ENCODE results near the gene KANSL1.

The KANSL1 gene

DNA sequence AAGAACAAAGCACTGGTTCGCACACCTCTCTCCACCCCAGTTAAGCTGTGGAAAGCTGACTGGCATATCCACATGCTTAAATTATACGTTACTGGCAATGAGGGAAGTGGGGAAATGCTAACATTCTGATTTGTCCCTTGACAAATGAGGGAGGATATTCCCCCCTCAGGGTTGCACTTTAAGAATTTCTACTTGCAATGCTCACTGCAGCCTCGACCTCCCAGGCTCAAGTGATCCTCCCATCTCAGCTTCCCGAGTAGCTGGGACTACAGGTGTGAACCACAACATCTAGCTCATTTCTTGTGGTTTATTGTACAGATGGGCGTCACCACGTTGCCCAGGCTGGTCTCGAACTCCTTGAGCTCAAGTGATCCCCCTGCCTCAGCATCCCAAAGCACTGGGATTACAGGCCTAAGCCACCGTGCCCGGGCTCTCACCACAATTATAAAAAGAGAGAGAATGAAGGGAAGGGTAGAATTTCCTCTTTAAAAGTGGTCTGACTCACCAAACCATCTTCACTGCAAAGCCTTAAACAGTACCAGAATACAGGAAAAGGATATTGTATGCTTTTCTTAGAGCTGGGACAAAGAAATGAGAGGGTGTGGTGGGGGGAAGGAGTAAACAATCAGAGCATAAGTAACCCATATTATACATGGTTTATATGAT lies 38.9 kb downstream of the KANSL1 start:
- peak; percentile 57 for DNase-seq

DNA sequence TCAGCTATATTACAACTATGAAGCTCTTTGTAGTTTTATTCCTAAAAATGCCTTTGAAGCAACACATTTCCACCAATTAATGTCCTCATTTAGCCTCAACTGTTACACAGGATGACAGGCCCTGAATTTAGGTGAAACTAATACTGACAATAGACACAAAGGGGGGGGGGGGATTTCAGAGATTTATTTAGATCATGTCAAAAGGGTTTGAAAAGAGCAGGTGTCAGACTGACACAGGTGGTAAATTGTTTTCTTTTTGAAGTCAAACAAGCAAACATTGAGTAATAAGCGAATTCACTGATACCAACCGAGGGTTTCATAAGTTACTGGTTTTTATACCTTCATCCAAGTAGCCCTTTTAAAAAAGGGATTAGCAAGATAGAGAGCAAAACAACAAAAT lies 40.8 kb downstream of the KANSL1 start:
- no peak overlapping the region for H3K14ac ChIP-seq (ENCODE audit: low read length in 2 of 2)
- no peak overlapping the region for H2BK120ac ChIP-seq (ENCODE audit: low read depth, low read length)
- H3K23ac ChIP-seq (ENCODE audit: low read length in 2 of 2): no peak overlapping the region
- no peak overlapping the region for H2BK15ac ChIP-seq (ENCODE audit: low read depth, poor library complexity, severe bottlenecking)
- no peak overlapping the region for H2BK12ac ChIP-seq (ENCODE audit: low read length in 2 of 2)
- no peak overlapping the region for H4K91ac ChIP-seq (ENCODE audit: low read length)
- no peaks in the 10 kb centered on the region for H3K9me3 ChIP-seq (ENCODE audit: control insufficient read depth, low read length)
- no peak overlapping the region for H3K4me2 ChIP-seq (ENCODE audit: low read length, poor library complexity, severe bottlenecking)
- peaks cover 11% of the 10 kb centered on the region for H3K4me1 ChIP-seq (ENCODE audit: control insufficient read depth, insufficient read depth, low read depth, low read length)
- no peak overlapping the region for H3K4me3 ChIP-seq (ENCODE audit: insufficient read depth in 1 of 2, low read depth in 1 of 2, low read length in 2 of 2)
- H3K9ac ChIP-seq (ENCODE audit: low read length): no peak overlapping the region
- no peaks in the 10 kb centered on the region for H3K27me3 ChIP-seq (ENCODE audit: control insufficient read depth in 1 of 2, insufficient read depth in 1 of 2, low read length in 2 of 2)
- H3K18ac ChIP-seq (ENCODE audit: low read depth in 1 of 2, low read length in 2 of 2): no peak overlapping the region
- H4K8ac ChIP-seq (ENCODE audit: low read length): no peak overlapping the region
- H2AFZ ChIP-seq (ENCODE audit: low read depth, low read length): no peak overlapping the region
- H3K36me3 ChIP-seq (ENCODE audit: control insufficient read depth in 1 of 2, insufficient read depth in 2 of 2, low read depth in 1 of 2, low read length in 2 of 2): peaks cover 0 to 12% of the 10 kb centered on the region in 2 experiments
- H3K79me1 ChIP-seq (replicated peaks; ENCODE audit: low read length, poor library complexity, severe bottlenecking): peaks cover 3% of the 10 kb centered on the region
- H2BK5ac ChIP-seq (ENCODE audit: low read depth, low read length, poor library complexity, severe bottlenecking): no peak overlapping the region
- no peak for DNase-seq
- H3K4ac ChIP-seq (ENCODE audit: low read depth in 1 of 2, low read length in 2 of 2): no peak overlapping the region
- H3K27ac ChIP-seq (ENCODE audit: low read length, poor library complexity, severe bottlenecking): no peak overlapping the region
- no peak overlapping the region for H2AK5ac ChIP-seq (ENCODE audit: low read length, severe bottlenecking)
- no CpG with 5 or more reads among the region's 2 CpGs for WGBS

More for the DNA sequence above, 38.9 kb downstream of the KANSL1 start:
- H3K36me3 ChIP-seq (ENCODE audit: control insufficient read depth in 1 of 2, insufficient read depth in 2 of 2, low read depth in 1 of 2, low read length in 2 of 2): peaks cover 0 to 2% of the 10 kb centered on the region in 2 experiments
- H3K4me3 ChIP-seq (ENCODE audit: insufficient read depth in 1 of 2, low read depth in 1 of 2, low read length in 2 of 2): no peak overlapping the region
- no peak overlapping the region for H3K4me2 ChIP-seq (ENCODE audit: low read length, poor library complexity, severe bottlenecking)
- H3K14ac ChIP-seq (ENCODE audit: low read length in 2 of 2): no peak overlapping the region
- peak overlapping the region; percentile 2 for H3K9ac ChIP-seq (ENCODE audit: low read length)
- no peak overlapping the region for H3K27ac ChIP-seq (ENCODE audit: low read length, poor library complexity, severe bottlenecking)
- no peak overlapping the region for H2BK120ac ChIP-seq (ENCODE audit: low read depth, low read length)
- H3K4me1 ChIP-seq (ENCODE audit: control insufficient read depth, insufficient read depth, low read depth, low read length): peaks cover 19% of the 10 kb centered on the region
- 77% methylated on average over 7 of the region's 9 CpGs for WGBS
- H3K4ac ChIP-seq (ENCODE audit: low read depth in 1 of 2, low read length in 2 of 2): no peak overlapping the region
- H4K91ac ChIP-seq (ENCODE audit: low read length): no peak overlapping the region
- no peak overlapping the region for H3K23ac ChIP-seq (ENCODE audit: low read length in 2 of 2)
- no peaks in the 10 kb centered on the region for H3K27me3 ChIP-seq (ENCODE audit: control insufficient read depth in 1 of 2, insufficient read depth in 1 of 2, low read length in 2 of 2)
- no peak overlapping the region for H2AFZ ChIP-seq (ENCODE audit: low read depth, low read length)
- H2BK5ac ChIP-seq (ENCODE audit: low read depth, low read length, poor library complexity, severe bottlenecking): no peak overlapping the region
- H2AK5ac ChIP-seq (ENCODE audit: low read length, severe bottlenecking): no peak overlapping the region
- H3K79me1 ChIP-seq (replicated peaks; ENCODE audit: low read length, poor library complexity, severe bottlenecking): peaks cover 1% of the 10 kb centered on the region
- no peak overlapping the region for H4K8ac ChIP-seq (ENCODE audit: low read length)
- no peak overlapping the region for H2BK15ac ChIP-seq (ENCODE audit: low read depth, poor library complexity, severe bottlenecking)
- no peak overlapping the region for H3K18ac ChIP-seq (ENCODE audit: low read depth in 1 of 2, low read length in 2 of 2)
- no peaks in the 10 kb centered on the region for H3K9me3 ChIP-seq (ENCODE audit: control insufficient read depth, low read length)
- no peak overlapping the region for H2BK12ac ChIP-seq (ENCODE audit: low read length in 2 of 2)

DNA sequence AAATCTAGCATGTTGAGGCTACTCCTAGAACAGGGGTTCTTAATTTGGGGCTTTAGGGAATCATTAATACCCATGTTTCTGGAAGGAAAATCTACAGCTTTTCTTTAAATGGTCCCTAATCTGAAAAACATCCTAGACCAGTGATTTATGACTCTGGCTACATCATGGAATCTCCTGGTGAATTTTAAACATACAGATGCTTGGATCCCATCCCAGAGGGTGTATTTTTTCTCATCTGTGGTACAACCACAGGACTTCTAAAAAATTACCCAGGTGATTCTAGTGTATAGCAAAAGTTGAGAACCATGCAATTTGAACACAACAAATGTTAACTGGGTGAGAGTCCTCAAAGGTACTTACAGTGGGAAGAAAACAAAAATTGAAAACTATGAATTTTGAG lies 41.5 kb downstream of the KANSL1 start:
- Histone ChIP-seq H3K23ac (ENCODE audit: low read length in 2 of 2) (no peak overlapping the region), H3K79me1 (replicated peaks; ENCODE audit: low read length, poor library complexity, severe bottlenecking) (peaks cover 6% of the 10 kb centered on the region), H3K4ac (ENCODE audit: low read depth in 1 of 2, low read length in 2 of 2) (no peak overlapping the region), H3K4me3 (ENCODE audit: insufficient read depth in 1 of 2, low read depth in 1 of 2, low read length in 2 of 2) (no peak overlapping the region), H2BK15ac (ENCODE audit: low read depth, poor library complexity, severe bottlenecking) (no peak overlapping the region), H3K27me3 (ENCODE audit: control insufficient read depth in 1 of 2, insufficient read depth in 1 of 2, low read length in 2 of 2) (no peaks in the 10 kb centered on the region), H3K4me2 (ENCODE audit: low read length, poor library complexity, severe bottlenecking) (no peak overlapping the region), H2AK5ac (ENCODE audit: low read length, severe bottlenecking) (no peak overlapping the region), H3K9ac (ENCODE audit: low read length) (no peak overlapping the region), H3K4me1 (ENCODE audit: control insufficient read depth, insufficient read depth, low read depth, low read length) (peaks cover 14% of the 10 kb centered on the region), H3K14ac (ENCODE audit: low read length in 2 of 2) (no peak overlapping the region), H2BK120ac (ENCODE audit: low read depth, low read length) (no peak overlapping the region), H3K18ac (ENCODE audit: low read depth in 1 of 2, low read length in 2 of 2) (no peak overlapping the region), H3K36me3 (ENCODE audit: control insufficient read depth in 1 of 2, insufficient read depth in 2 of 2, low read depth in 1 of 2, low read length in 2 of 2) (peaks cover 3 to 12% of the 10 kb centered on the region in 2 experiments), H2BK12ac (ENCODE audit: low read length in 2 of 2) (no peak overlapping the region), H4K91ac (ENCODE audit: low read length) (no peak overlapping the region), H2BK5ac (ENCODE audit: low read depth, low read length, poor library complexity, severe bottlenecking) (no peak overlapping the region), H3K27ac (ENCODE audit: low read length, poor library complexity, severe bottlenecking) (no peak overlapping the region), H4K8ac (ENCODE audit: low read length) (no peak overlapping the region), H2AFZ (ENCODE audit: low read depth, low read length) (no peak overlapping the region), H3K9me3 (ENCODE audit: control insufficient read depth, low read length) (no peaks in the 10 kb centered on the region)
- no peak for DNase-seq

DNA sequence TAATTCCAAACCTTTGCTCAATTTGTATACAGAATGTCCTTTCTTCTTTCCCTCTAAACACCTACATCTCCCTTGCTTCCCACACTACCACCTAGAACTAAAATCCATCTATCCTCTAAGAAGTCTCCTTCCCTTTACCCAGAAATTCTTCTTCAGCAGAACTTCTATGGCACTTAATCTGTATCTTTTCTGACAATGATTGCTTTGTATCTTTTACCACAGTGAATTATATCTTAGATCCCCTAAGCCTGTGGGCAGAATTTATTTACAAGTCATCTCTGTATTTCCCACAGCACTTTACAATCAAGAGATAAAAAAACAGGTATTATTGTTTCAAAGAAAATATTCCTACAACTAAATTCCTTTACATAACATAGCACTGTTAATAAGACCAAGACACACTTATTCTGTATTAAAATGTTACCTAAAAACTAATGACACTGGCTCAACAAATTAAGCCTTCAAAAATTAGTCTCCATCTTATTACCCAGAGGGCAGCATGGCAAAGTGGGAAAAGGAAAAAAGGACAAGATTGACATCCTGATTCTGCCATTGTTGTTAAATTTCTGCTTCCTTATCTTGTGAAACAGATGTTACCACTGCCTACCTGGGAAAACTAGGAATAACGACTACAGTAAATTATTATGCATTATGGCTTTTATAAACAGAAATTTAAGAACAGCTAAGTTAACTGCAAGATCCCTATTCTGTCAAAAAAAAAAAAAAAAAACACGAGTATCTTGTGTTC lies 42.8 kb downstream of the KANSL1 start:
- no peak overlapping the region for H3K23ac ChIP-seq (ENCODE audit: low read length in 2 of 2)
- H3K14ac ChIP-seq (ENCODE audit: low read length in 2 of 2): no peak overlapping the region
- no peak overlapping the region for H3K4me3 ChIP-seq (ENCODE audit: insufficient read depth in 1 of 2, low read depth in 1 of 2, low read length in 2 of 2)
- 100% methylated on average over 1 of the region's 2 CpGs for WGBS
- no peak overlapping the region for H3K9ac ChIP-seq (ENCODE audit: low read length)
- H3K27ac ChIP-seq (ENCODE audit: low read length, poor library complexity, severe bottlenecking): no peak overlapping the region
- H3K9me3 ChIP-seq (ENCODE audit: control insufficient read depth, low read length): no peaks in the 10 kb centered on the region
- no peak overlapping the region for H2BK120ac ChIP-seq (ENCODE audit: low read depth, low read length)
- H4K8ac ChIP-seq (ENCODE audit: low read length): no peak overlapping the region
- H2BK5ac ChIP-seq (ENCODE audit: low read depth, low read length, poor library complexity, severe bottlenecking): no peak overlapping the region
- no peak overlapping the region for H2BK15ac ChIP-seq (ENCODE audit: low read depth, poor library complexity, severe bottlenecking)
- no peak overlapping the region for H4K91ac ChIP-seq (ENCODE audit: low read length)
- H3K18ac ChIP-seq (ENCODE audit: low read depth in 1 of 2, low read length in 2 of 2): no peak overlapping the region
- H2AFZ ChIP-seq (ENCODE audit: low read depth, low read length): no peak overlapping the region
- no peak overlapping the region for H3K4ac ChIP-seq (ENCODE audit: low read depth in 1 of 2, low read length in 2 of 2)
- no peak for DNase-seq
- H3K4me2 ChIP-seq (ENCODE audit: low read length, poor library complexity, severe bottlenecking): no peak overlapping the region
- H2AK5ac ChIP-seq (ENCODE audit: low read length, severe bottlenecking): no peak overlapping the region
- peaks cover 7% of the 10 kb centered on the region for H3K79me1 ChIP-seq (replicated peaks; ENCODE audit: low read length, poor library complexity, severe bottlenecking)
- no peak overlapping the region for H2BK12ac ChIP-seq (ENCODE audit: low read length in 2 of 2)
- H3K4me1 ChIP-seq (ENCODE audit: control insufficient read depth, insufficient read depth, low read depth, low read length): peaks cover 9% of the 10 kb centered on the region
- H3K27me3 ChIP-seq (ENCODE audit: control insufficient read depth in 1 of 2, insufficient read depth in 1 of 2, low read length in 2 of 2): no peaks in the 10 kb centered on the region
- peaks cover 3 to 12% of the 10 kb centered on the region in 2 experiments for H3K36me3 ChIP-seq (ENCODE audit: control insufficient read depth in 1 of 2, insufficient read depth in 2 of 2, low read depth in 1 of 2, low read length in 2 of 2)

Data from mesenchymal stem cell (in vitro differentiated cells and primary cell).